ENCODE data around the gene GPLD1. TPM values are rescaled to one million over a fixed set of nuclear protein-coding genes. Genes with fewer than 3 reads are reported as not detected.

GPLD1 gene
- total RNA-seq, 2 experiments from 2014 or later: 0.51 to 0.72 TPM

- CTCF ChIA-PET: interaction anchor here (1.4 kb wide), 1 partner anchor 14 kb away, joined by 7 read pairs; no protein-coding TSS in a partner anchor
- Mint-ChIP-seq H3K27me3 (no peaks in the 10 kb centered on the region), H3K4me3 (no peak overlapping the region), H3K27ac (no peak overlapping the region), H3K4me1 (ENCODE audit: low read depth) (peaks cover 2% of the 10 kb centered on the region), H3K9me3 (no peaks in the 10 kb centered on the region), H3K36me3 (ENCODE audit: low read depth) (no peaks in the 10 kb centered on the region)
- no peak for TF ChIP-seq CTCF (IDR thresholded peaks at IDR 0.05)
- POLR2A ChIA-PET: interaction anchor here (1.2 kb wide), 1 partner anchor 32 kb away, joined by 3 read pairs; no protein-coding TSS in a partner anchor
- DNase-seq: no peak
- intact Hi-C loops (cut with micrococcal nuclease): no loop called here
- no peak for ATAC-seq
Measured at GRCh38 chr6:24444588-24444987, 44.8 kb downstream of the GPLD1 start.

- no peaks in the 10 kb centered on the region for H3K9me3 Mint-ChIP-seq
- H3K4me3 Mint-ChIP-seq: no peak overlapping the region
- H3K27me3 Mint-ChIP-seq: no peaks in the 10 kb centered on the region
- ChIA-PET POLR2A (no interaction called here), CTCF (interaction anchor here (3.8 kb wide), 1 partner anchor 11 kb away, joined by 19 read pairs; no protein-coding TSS in a partner anchor)
- ATAC-seq: no peak
- DNase-seq: no peak
- H3K36me3 Mint-ChIP-seq (ENCODE audit: low read depth): no peaks in the 10 kb centered on the region
- intact Hi-C loops (cut with micrococcal nuclease): no loop called here
- H3K4me1 Mint-ChIP-seq (ENCODE audit: low read depth): peaks cover 2% of the 10 kb centered on the region
- H3K27ac Mint-ChIP-seq: no peak overlapping the region
- TF ChIP-seq CTCF (IDR thresholded peaks at IDR 0.05): no peak
Measured at GRCh38 chr6:24441599-24441904, 47.8 kb downstream of the GPLD1 start.

GRCh38 chr6:24440897-24441598 is 48.3 kb downstream of the GPLD1 start:
- no peak for TF ChIP-seq CTCF (IDR thresholded peaks at IDR 0.05)
- ChIA-PET POLR2A (no interaction called here), CTCF (interaction anchor here (1.1 to 3.8 kb wide), 2 partner anchors 11 to 80 kb away, joined by 3 to 19 read pairs; no protein-coding TSS in a partner anchor)
- intact Hi-C loops (cut with micrococcal nuclease): no loop called here
- no peak overlapping the region for H3K27ac Mint-ChIP-seq
- H3K4me1 Mint-ChIP-seq (ENCODE audit: low read depth): peaks cover 2% of the 10 kb centered on the region
- no peak for ATAC-seq
- H3K27me3 Mint-ChIP-seq: no peaks in the 10 kb centered on the region
- no peak overlapping the region for H3K4me3 Mint-ChIP-seq
- no peak for DNase-seq
- H3K36me3 Mint-ChIP-seq (ENCODE audit: low read depth): no peaks in the 10 kb centered on the region
- H3K9me3 Mint-ChIP-seq: no peaks in the 10 kb centered on the region

- H3K9me3 Mint-ChIP-seq: no peaks in the 10 kb centered on the region
- CTCF ChIA-PET: interaction anchor here (1.1 to 3.8 kb wide), 2 partner anchors 10 to 81 kb away, joined by 3 to 19 read pairs; no protein-coding TSS in a partner anchor
- DNase-seq (no peak), ATAC-seq (no peak)
- no peak for TF ChIP-seq CTCF (IDR thresholded peaks at IDR 0.05)
- intact Hi-C loops (cut with micrococcal nuclease): no loop called here
- H3K27ac Mint-ChIP-seq: no peak overlapping the region
- no peaks in the 10 kb centered on the region for H3K27me3 Mint-ChIP-seq
- H3K4me3 Mint-ChIP-seq: no peak overlapping the region
- POLR2A ChIA-PET: no interaction called here
- H3K36me3 Mint-ChIP-seq (ENCODE audit: low read depth): no peaks in the 10 kb centered on the region
- H3K4me1 Mint-ChIP-seq (ENCODE audit: low read depth): peaks cover 2% of the 10 kb centered on the region
Measured at GRCh38 chr6:24439858-24440539, 49.4 kb downstream of the GPLD1 start.

- no peaks in the 10 kb centered on the region for H3K36me3 Mint-ChIP-seq (ENCODE audit: low read depth)
- ATAC-seq (no peak), DNase-seq (no peak)
- no peak for TF ChIP-seq CTCF (IDR thresholded peaks at IDR 0.05)
- peaks cover 2% of the 10 kb centered on the region for H3K4me1 Mint-ChIP-seq (ENCODE audit: low read depth)
- H3K27ac Mint-ChIP-seq: no peak overlapping the region
- H3K9me3 Mint-ChIP-seq: no peaks in the 10 kb centered on the region
- no peaks in the 10 kb centered on the region for H3K27me3 Mint-ChIP-seq
- intact Hi-C loops (cut with micrococcal nuclease): no loop called here
- H3K4me3 Mint-ChIP-seq: no peak overlapping the region
- ChIA-PET CTCF (no interaction called here), POLR2A (no interaction called here)
Measured at GRCh38 chr6:24436979-24437378, 52.4 kb downstream of the GPLD1 start.

All from activated CD8-positive, alpha-beta T cell treated with anti-CD3 and anti-CD28 coated beads for 36 hours (primary cell).